ENCODE results near the gene SLC7A6OS. TPM values are rescaled to one million over a fixed set of nuclear protein-coding genes. Genes with fewer than 3 reads are reported as not detected.

SLC7A6OS gene
- total RNA-seq, 1 experiment from 2014 or later, result 16.4 TPM

DNA sequence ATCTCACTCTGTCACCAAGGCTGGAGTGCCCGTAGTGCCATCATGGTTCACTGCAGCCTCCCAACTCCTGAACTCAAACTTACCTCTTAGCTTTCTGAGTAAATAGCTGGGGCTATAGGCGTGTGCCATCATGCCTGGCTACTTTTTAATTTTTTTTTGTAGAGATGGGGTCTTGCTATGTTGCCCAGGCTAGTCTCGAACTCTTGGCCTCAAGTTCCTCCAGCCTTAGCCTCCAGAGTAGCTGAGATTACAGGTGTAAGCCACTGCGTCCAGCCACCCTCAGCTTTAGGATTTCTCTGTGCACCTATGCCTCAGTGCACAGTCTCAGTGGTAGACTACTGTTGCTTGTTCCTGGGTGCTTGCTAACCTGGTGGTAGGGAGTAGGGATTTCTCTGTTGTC, 41.0 kb downstream of the SLC7A6OS start:
- CTCF ChIA-PET, result no interaction called here
- H3K36me3 ChIP-seq (ENCODE audit: control insufficient read depth in 1 of 2, insufficient read depth in 2 of 2, low read length in 2 of 2), result peaks cover 0 to 11% of the 10 kb centered on the region in 2 experiments; a peak in 2 of 4 replicates
- H3K4me3 ChIP-seq (replicated peaks in 1 of 2; ENCODE audit: low read depth in 1 of 2, low read length in 2 of 2), result no peak overlapping the region

More for the DNA sequence above, 41.0 kb downstream of the SLC7A6OS start:
- ATAC-seq (no peak), DNase-seq (ENCODE audit: low read depth, low spot score) (no peak)
- TF ChIP-seq FOSL1 (IDR thresholded peaks at IDR 0.05; ENCODE audit: low read depth) (no peak), RAD21 (IDR thresholded peaks at IDR 0.05; ENCODE audit: low read depth) (no peak), POLR2AphosphoS5 (IDR thresholded peaks at IDR 0.05; ENCODE audit: low read depth, low read length) (no peak), EZH2 (IDR thresholded peaks at IDR 0.05) (no peak), CEBPB (IDR thresholded peaks at IDR 0.05; ENCODE audit: low read depth) (no peak), YY1 (IDR thresholded peaks at IDR 0.05; ENCODE audit: extremely low read depth, insufficient replicate concordance, low read depth, low read length) (no peak), JUND (IDR thresholded peaks at IDR 0.05) (no peak), POLR2A (IDR thresholded peaks at IDR 0.05; ENCODE audit: borderline replicate concordance, extremely low read depth, insufficient read depth, insufficient read length) (no peak), EGR1 (IDR thresholded peaks at IDR 0.05; ENCODE audit: low read depth) (no peak), CBX3 (IDR thresholded peaks at IDR 0.05; ENCODE audit: low read depth) (no peak), ZNF274 (IDR thresholded peaks at IDR 0.05; ENCODE audit: low read depth, low read length) (no peak), EZH2phosphoT487 (IDR thresholded peaks at IDR 0.05; ENCODE audit: borderline replicate concordance) (no peak), SIN3A (IDR thresholded peaks at IDR 0.05; ENCODE audit: low read depth) (no peak), ELF1 (IDR thresholded peaks at IDR 0.05; ENCODE audit: borderline replicate concordance, low read depth) (no peak), SP1 (IDR thresholded peaks at IDR 0.05; ENCODE audit: low read depth) (no peak), ZFX (IDR thresholded peaks at IDR 0.05) (no peak), TCF7L2 (IDR thresholded peaks at IDR 0.05; ENCODE audit: borderline replicate concordance, extremely low read depth, insufficient read depth, insufficient read length) (no peak)
- TF ChIP-seq, protein P1, sequence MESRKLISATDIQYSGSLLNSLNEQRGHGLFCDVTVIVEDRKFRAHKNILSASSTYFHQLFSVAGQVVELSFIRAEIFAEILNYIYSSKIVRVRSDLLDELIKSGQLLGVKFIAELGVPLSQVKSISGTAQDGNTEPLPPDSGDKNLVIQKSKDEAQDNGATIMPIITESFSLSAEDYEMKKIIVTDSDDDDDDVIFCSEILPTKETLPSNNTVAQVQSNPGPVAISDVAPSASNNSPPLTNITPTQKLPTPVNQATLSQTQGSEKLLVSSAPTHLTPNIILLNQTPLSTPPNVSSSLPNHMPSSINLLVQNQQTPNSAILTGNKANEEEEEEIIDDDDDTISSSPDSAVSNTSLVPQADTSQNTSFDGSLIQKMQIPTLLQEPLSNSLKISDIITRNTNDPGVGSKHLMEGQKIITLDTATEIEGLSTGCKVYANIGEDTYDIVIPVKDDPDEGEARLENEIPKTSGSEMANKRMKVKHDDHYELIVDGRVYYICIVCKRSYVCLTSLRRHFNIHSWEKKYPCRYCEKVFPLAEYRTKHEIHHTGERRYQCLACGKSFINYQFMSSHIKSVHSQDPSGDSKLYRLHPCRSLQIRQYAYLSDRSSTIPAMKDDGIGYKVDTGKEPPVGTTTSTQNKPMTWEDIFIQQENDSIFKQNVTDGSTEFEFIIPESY (IDR thresholded peaks at IDR 0.05; ENCODE audit: extremely low read depth, insufficient replicate concordance, low read length), result no peak
- TF ChIP-seq, protein P2, sequence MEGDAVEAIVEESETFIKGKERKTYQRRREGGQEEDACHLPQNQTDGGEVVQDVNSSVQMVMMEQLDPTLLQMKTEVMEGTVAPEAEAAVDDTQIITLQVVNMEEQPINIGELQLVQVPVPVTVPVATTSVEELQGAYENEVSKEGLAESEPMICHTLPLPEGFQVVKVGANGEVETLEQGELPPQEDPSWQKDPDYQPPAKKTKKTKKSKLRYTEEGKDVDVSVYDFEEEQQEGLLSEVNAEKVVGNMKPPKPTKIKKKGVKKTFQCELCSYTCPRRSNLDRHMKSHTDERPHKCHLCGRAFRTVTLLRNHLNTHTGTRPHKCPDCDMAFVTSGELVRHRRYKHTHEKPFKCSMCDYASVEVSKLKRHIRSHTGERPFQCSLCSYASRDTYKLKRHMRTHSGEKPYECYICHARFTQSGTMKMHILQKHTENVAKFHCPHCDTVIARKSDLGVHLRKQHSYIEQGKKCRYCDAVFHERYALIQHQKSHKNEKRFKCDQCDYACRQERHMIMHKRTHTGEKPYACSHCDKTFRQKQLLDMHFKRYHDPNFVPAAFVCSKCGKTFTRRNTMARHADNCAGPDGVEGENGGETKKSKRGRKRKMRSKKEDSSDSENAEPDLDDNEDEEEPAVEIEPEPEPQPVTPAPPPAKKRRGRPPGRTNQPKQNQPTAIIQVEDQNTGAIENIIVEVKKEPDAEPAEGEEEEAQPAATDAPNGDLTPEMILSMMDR (IDR thresholded peaks at IDR 0.05 in 2 of 3, conservative IDR thresholded peaks at IDR 0.05 in 1 of 3; ENCODE audit: borderline replicate concordance in 1 of 3, insufficient read depth in 1 of 3, low read depth in 2 of 3, low read length in 2 of 3), result no peak
- TF ChIP-seq, protein P3, sequence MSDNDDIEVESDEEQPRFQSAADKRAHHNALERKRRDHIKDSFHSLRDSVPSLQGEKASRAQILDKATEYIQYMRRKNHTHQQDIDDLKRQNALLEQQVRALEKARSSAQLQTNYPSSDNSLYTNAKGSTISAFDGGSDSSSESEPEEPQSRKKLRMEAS (IDR thresholded peaks at IDR 0.05), result no peak
- ChIA-PET RAD21 (ENCODE audit: low non-redundant PET in 1 of 2, low total read pairs in 2 of 2, uncharacterized antibody in 2 of 2, unreplicated experiment in 2 of 2) (no interaction called here), POLR2A (no interaction called here)
- Histone ChIP-seq H4K20me1 (ENCODE audit: insufficient read depth) (peaks cover 22% of the 10 kb centered on the region; the same call in 1 of the 2 replicates), H3K79me2 (ENCODE audit: insufficient read depth, low read length) (peaks cover 99% of the 10 kb centered on the region), H3K4me2 (ENCODE audit: low read length) (no peak overlapping the region), H3K9me3 (ENCODE audit: control insufficient read depth in 1 of 2, insufficient read depth in 1 of 2, low read depth in 1 of 2, low read length in 2 of 2) (no peaks in the 10 kb centered on the region), H3K27me3 (ENCODE audit: insufficient read depth, low read length) (no peaks in the 10 kb centered on the region), H3K27ac (ENCODE audit: low read depth, low read length) (no peak overlapping the region), H3K4me1 (ENCODE audit: control insufficient read depth in 1 of 2, insufficient read depth in 2 of 2, low read length in 2 of 2) (peaks cover 18 to 23% of the 10 kb centered on the region in 2 experiments), H2AFZ (ENCODE audit: low read depth, low read length, poor library complexity, severe bottlenecking) (no peak overlapping the region), H3K9me2 (ENCODE audit: insufficient read depth) (no peaks in the 10 kb centered on the region), H3K9ac (ENCODE audit: low read length) (no peak overlapping the region)
- BruUV-seq (replicated peaks), result no TSS peak
- intact Hi-C loops (cut with micrococcal nuclease), result loop anchor here (5.0 kb wide), 1 partner anchor 43 kb away; the partner anchor contains the start of genes PRMT7 and SLC7A6OS
